GOT3 (cell line): ENCODE results near the gene DHRS13.
"Not testable (repeated sequence)": the region's sequence is repeated elsewhere in the genome, so short reads cannot be mapped to it uniquely, and the experiment has no call there.

Experiments
- DNase-seq: peaks from one replicate; lab custom pipeline; 2025; ENCODE audit warnings: mixed read lengths; lab: John Stamatoyannopoulos, UW

The DHRS13 gene

GRCh38 chr17:28935744-28936460 is 33.0 kb upstream of the DHRS13 start:
- DNase-seq: no peak

- not testable (repeated sequence) for DNase-seq
Measured at GRCh38 chr17:28934508-28934907, 31.6 kb upstream of the DHRS13 start.

- DNase-seq: no peak
Measured at GRCh38 chr17:28929787-28930186, 26.9 kb upstream of the DHRS13 start.

- DNase-seq: no peak
Measured at GRCh38 chr17:28928061-28928460, 25.2 kb upstream of the DHRS13 start.

GRCh38 chr17:28926786-28927185 is 23.9 kb upstream of the DHRS13 start:
- DNase-seq: no peak

GRCh38 chr17:28926366-28926765 is 23.5 kb upstream of the DHRS13 start:
- no peak for DNase-seq

GRCh38 chr17:28925912-28926365 is 23.1 kb upstream of the DHRS13 start:
- no peak for DNase-seq

GRCh38 chr17:28920201-28920600 is 17.3 kb upstream of the DHRS13 start:
- DNase-seq: no peak

GRCh38 chr17:28918295-28918694 is 15.4 kb upstream of the DHRS13 start:
- no peak for DNase-seq

- DNase-seq: no peak
Measured at GRCh38 chr17:28917465-28917864, 14.6 kb upstream of the DHRS13 start.

GRCh38 chr17:28917029-28917428 is 14.2 kb upstream of the DHRS13 start:
- DNase-seq: no peak

- DNase-seq: no peak
Measured at GRCh38 chr17:28916302-28916934, 13.5 kb upstream of the DHRS13 start.

GRCh38 chr17:28912938-28913333 is 10.1 kb upstream of the DHRS13 start:
- DNase-seq: no peak

GRCh38 chr17:28912281-28912937 is 9.5 kb upstream of the DHRS13 start:
- DNase-seq: no peak

- DNase-seq: no peak
Measured at GRCh38 chr17:28911411-28912045, 8.6 kb upstream of the DHRS13 start.

GRCh38 chr17:28910534-28910933 is 7.7 kb upstream of the DHRS13 start:
- no peak for DNase-seq

GRCh38 chr17:28908640-28909167 is 5.8 kb upstream of the DHRS13 start:
- DNase-seq: no peak

- no peak for DNase-seq
Measured at GRCh38 chr17:28907709-28908475, 5.0 kb upstream of the DHRS13 start.

GRCh38 chr17:28906706-28907438 is 4.0 kb upstream of the DHRS13 start:
- DNase-seq: no peak

- DNase-seq: no peak
Measured at GRCh38 chr17:28906276-28906675, 3.4 kb upstream of the DHRS13 start.

- no peak for DNase-seq
Measured at GRCh38 chr17:28904800-28905199, 1.9 kb upstream of the DHRS13 start.
